Mesenchymal stem cell (in vitro differentiated cells and primary cell): Measurements from ENCODE around the gene TENM4.
A peak's percentile ranks its signal among the peaks of the same experiment; 100 is the strongest.

Experiments
- DNase-seq: peaks from one replicate; pipeline ENCODE4 v3.0.0-alpha.2; 2013
- H2AFZ ChIP-seq: one replicate; pipeline ENCODE4 v1.6.1; 2013; ENCODE audit warnings: low read depth, mild to moderate bottlenecking, control low read depth, inconsistent platforms, low read length, moderate library complexity
- H2AK5ac ChIP-seq: 2 replicates; pipeline ENCODE4 v1.6.1; 2013; ENCODE audit warnings: low read length, moderate library complexity, mild to moderate bottlenecking, inconsistent platforms; ENCODE audit not compliant: severe bottlenecking
- H2BK120ac ChIP-seq: one replicate; pipeline ENCODE4 v1.6.1; 2013; ENCODE audit warnings: low read depth, mild to moderate bottlenecking, inconsistent platforms, low read length, moderate library complexity
- H2BK12ac ChIP-seq, 2 experiments: one replicate each; pipeline ENCODE4 v1.6.1; 2013; ENCODE audit warnings: inconsistent platforms in 2 of 2, low read length in 2 of 2, mild to moderate bottlenecking in 2 of 2, moderate library complexity in 2 of 2, control low read depth in 1 of 2
- H2BK15ac ChIP-seq: one replicate; pipeline ENCODE4 v1.6.1; 2013; ENCODE audit warnings: mild to moderate bottlenecking, low read depth, inconsistent platforms; ENCODE audit not compliant: poor library complexity, severe bottlenecking
- H2BK5ac ChIP-seq: 2 replicates; pipeline ENCODE4 v1.6.1; 2013; ENCODE audit warnings: low read depth, mild to moderate bottlenecking, low read length, control low read depth, inconsistent platforms; ENCODE audit not compliant: poor library complexity, severe bottlenecking
- H3K14ac ChIP-seq, 2 experiments: one replicate each; pipeline ENCODE4 v1.6.1; 2013; ENCODE audit warnings: inconsistent platforms in 2 of 2, low read length in 2 of 2, control low read depth in 1 of 2, mild to moderate bottlenecking in 1 of 2, moderate library complexity in 1 of 2
- H3K18ac ChIP-seq, 2 experiments: one replicate each; pipeline ENCODE4 v1.6.1; 2013; ENCODE audit warnings: inconsistent platforms in 2 of 2, low read length in 2 of 2, control low read depth in 1 of 2, low read depth in 1 of 2, mild to moderate bottlenecking in 1 of 2
- H3K23ac ChIP-seq, 2 experiments: one replicate each; pipeline ENCODE4 v1.6.1; 2013; ENCODE audit warnings: inconsistent platforms in 2 of 2, low read length in 2 of 2, mild to moderate bottlenecking in 2 of 2, moderate library complexity in 2 of 2, control low read depth in 1 of 2
- H3K27ac ChIP-seq: 2 replicates; pipeline ENCODE4 v1.5.1; 2013; ENCODE audit warnings: mild to moderate bottlenecking, moderate library complexity, low read length, control low read depth, inconsistent platforms; ENCODE audit not compliant: poor library complexity, severe bottlenecking
- H3K27me3 ChIP-seq, 2 experiments: 2 replicates each; pipeline versions ENCODE4 v1.6.1 to v1.7.0; 2013; ENCODE audit warnings: low read length in 2 of 2, mild to moderate bottlenecking in 2 of 2, moderate library complexity in 2 of 2, control low read depth in 1 of 2, inconsistent platforms in 1 of 2; ENCODE audit not compliant: control insufficient read depth in 1 of 2, insufficient read depth in 1 of 2
- H3K36me3 ChIP-seq, 2 experiments: 2 replicates each; pipeline versions ENCODE4 v1.6.1 to v1.7.0; 2013; ENCODE audit warnings: low read length in 2 of 2, control low read depth in 1 of 2, inconsistent platforms in 1 of 2, low read depth in 1 of 2, mild to moderate bottlenecking in 1 of 2; ENCODE audit not compliant: insufficient read depth in 2 of 2, control insufficient read depth in 1 of 2
- H3K4ac ChIP-seq, 2 experiments: one replicate each; pipeline ENCODE4 v1.6.1; 2013; ENCODE audit warnings: inconsistent platforms in 2 of 2, low read length in 2 of 2, mild to moderate bottlenecking in 2 of 2, moderate library complexity in 2 of 2, control low read depth in 1 of 2, low read depth in 1 of 2
- H3K4me1 ChIP-seq: 2 replicates; pipeline ENCODE4 v1.6.1; 2013; ENCODE audit warnings: low read depth, low read length, control low read depth; ENCODE audit not compliant: control insufficient read depth, insufficient read depth
- H3K4me2 ChIP-seq: 2 replicates; pipeline ENCODE4 v1.6.1; 2013; ENCODE audit warnings: low read length, mild to moderate bottlenecking, inconsistent platforms; ENCODE audit not compliant: poor library complexity, severe bottlenecking
- H3K4me3 ChIP-seq, 2 experiments: 2 replicates each; pipeline versions ENCODE4 v1.5.1 to v1.7.0; 2013; ENCODE audit warnings: low read length in 2 of 2, mild to moderate bottlenecking in 2 of 2, control low read depth in 1 of 2, low read depth in 1 of 2; ENCODE audit not compliant: insufficient read depth in 1 of 2
- H3K79me1 ChIP-seq: replicated peaks from 2 replicates; pipeline ENCODE4 v1.6.1; 2013; ENCODE audit warnings: mild to moderate bottlenecking, control low read depth, low read length, inconsistent platforms; ENCODE audit not compliant: poor library complexity, severe bottlenecking
- H3K9ac ChIP-seq: 2 replicates; pipeline ENCODE4 v1.7.0; 2013; ENCODE audit warnings: mild to moderate bottlenecking, low read length, moderate library complexity
- H3K9me3 ChIP-seq: 2 replicates; pipeline ENCODE4 v1.7.0; 2013; ENCODE audit warnings: mild to moderate bottlenecking, low read length; ENCODE audit not compliant: control insufficient read depth
- H4K8ac ChIP-seq: one replicate; pipeline ENCODE4 v1.6.1; 2013; ENCODE audit warnings: inconsistent platforms, mild to moderate bottlenecking, low read length, moderate library complexity
- H4K91ac ChIP-seq: one replicate; pipeline ENCODE4 v1.6.1; 2013; ENCODE audit warnings: mild to moderate bottlenecking, low read length, inconsistent platforms
- WGBS: methylation state at CpG from one replicate; pipeline ENCODE4 v1.1.7; 2013; ENCODE audit warnings: mixed read lengths; 5-methylcytosine and 5-hydroxymethylcytosine counted together

TENM4 gene

DNA sequence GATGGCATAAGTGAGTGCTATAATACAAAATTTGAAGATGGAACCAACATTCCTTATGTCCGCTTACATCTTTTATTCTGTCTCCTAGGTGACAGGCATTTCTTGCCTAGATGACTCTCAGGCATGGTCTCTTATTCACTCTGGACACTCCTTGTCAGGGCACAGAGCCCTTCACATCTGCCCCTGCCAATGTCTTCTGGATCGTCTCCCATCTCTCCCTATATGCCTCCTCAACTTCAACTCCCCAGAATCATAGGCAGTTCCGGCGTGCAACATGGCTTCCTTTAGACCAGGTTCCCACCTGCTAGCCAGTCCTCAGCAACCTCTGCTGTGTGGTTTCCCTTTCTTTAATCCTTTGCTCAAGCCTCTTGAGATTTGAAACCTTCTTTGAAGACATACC, 300.9 kb downstream of the TENM4 start:
- H3K9ac ChIP-seq, result no peak overlapping the region
- peak overlapping the region in 1 of 2 experiments; percentile 32 for H3K14ac ChIP-seq
- no peak overlapping the region for H3K27ac ChIP-seq
- H2BK120ac ChIP-seq, result no peak overlapping the region
- H2BK12ac ChIP-seq, result no peak overlapping the region
- H3K4me3 ChIP-seq, result no peak overlapping the region
- H2BK5ac ChIP-seq, result no peak overlapping the region
- no peak overlapping the region for H4K91ac ChIP-seq
- no peaks in the 10 kb centered on the region for H3K36me3 ChIP-seq
- peak overlapping the region; percentile 53 for H2AFZ ChIP-seq
- H3K4me2 ChIP-seq, result no peak overlapping the region
- H3K9me3 ChIP-seq, result no peaks in the 10 kb centered on the region
- H2AK5ac ChIP-seq, result no peak overlapping the region
- no peaks in the 10 kb centered on the region for H3K79me1 ChIP-seq
- no peak overlapping the region for H3K4ac ChIP-seq
- no peak for DNase-seq
- no peaks in the 10 kb centered on the region for H3K4me1 ChIP-seq
- H3K27me3 ChIP-seq, result peaks cover 0 to 6% of the 10 kb centered on the region in 2 experiments
- 94% methylated on average over 4 of the region's 4 CpGs for whole genome bisulfite sequencing
- H3K18ac ChIP-seq, result no peak overlapping the region
- H4K8ac ChIP-seq, result no peak overlapping the region
- no peak overlapping the region for H3K23ac ChIP-seq
- no peak overlapping the region for H2BK15ac ChIP-seq

DNA sequence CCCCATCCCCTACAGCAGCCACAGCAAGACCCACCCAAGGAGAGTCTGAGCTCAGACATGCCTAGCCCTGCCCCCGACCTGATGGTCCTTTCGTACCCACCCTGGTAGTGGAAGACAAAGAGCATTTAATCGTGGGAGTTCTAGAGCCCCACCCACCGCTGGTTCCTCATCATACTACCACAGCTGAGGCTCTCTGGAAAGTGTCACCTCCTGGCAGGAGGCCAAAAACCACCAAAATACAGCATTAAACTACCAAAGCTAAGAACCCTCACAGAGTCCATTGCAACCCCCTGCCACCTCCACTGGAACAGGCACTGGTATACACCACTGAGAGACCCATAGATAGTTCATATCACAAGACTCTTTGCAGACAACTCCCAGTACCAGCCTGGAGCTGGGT, 311.1 kb downstream of the TENM4 start:
- H3K36me3 ChIP-seq, result no peaks in the 10 kb centered on the region
- peaks cover 24% of the 10 kb centered on the region for H3K9me3 ChIP-seq
- no peak overlapping the region for H3K9ac ChIP-seq
- no peak overlapping the region for H2BK12ac ChIP-seq
- no peak overlapping the region for H3K4me2 ChIP-seq
- H3K18ac ChIP-seq, result no peak overlapping the region
- no peaks in the 10 kb centered on the region for H3K4me1 ChIP-seq
- H3K23ac ChIP-seq, result no peak overlapping the region
- no peak overlapping the region for H3K14ac ChIP-seq
- H3K27me3 ChIP-seq, result no peaks in the 10 kb centered on the region
- no peak overlapping the region for H3K4me3 ChIP-seq
- H2BK15ac ChIP-seq, result no peak overlapping the region
- no peak overlapping the region for H2BK120ac ChIP-seq
- no peak overlapping the region for H2BK5ac ChIP-seq
- no peak overlapping the region for H3K4ac ChIP-seq
- no peak overlapping the region for H3K27ac ChIP-seq
- H2AK5ac ChIP-seq, result no peak overlapping the region
- DNase-seq, result no peak
- no peak overlapping the region for H4K8ac ChIP-seq
- 81% methylated on average over 4 of the region's 4 CpGs for WGBS
- no peak overlapping the region for H2AFZ ChIP-seq
- no peak overlapping the region for H4K91ac ChIP-seq
- H3K79me1 ChIP-seq, result no peaks in the 10 kb centered on the region

- 75% methylated on average over 3 of the region's 3 CpGs for WGBS
Measured at GRCh38 chr11:79128291-79128690, 312.5 kb downstream of the TENM4 start.

GRCh38 chr11:79122759-79123158, 318.1 kb downstream of the TENM4 start:
- Histone ChIP-seq H2BK15ac (no peak overlapping the region), H3K4ac (no peak overlapping the region), H3K27ac (no peak overlapping the region), H3K4me3 (no peak overlapping the region), H2BK120ac (no peak overlapping the region), H3K27me3 (no peaks in the 10 kb centered on the region), H3K23ac (no peak overlapping the region), H2AFZ (no peak overlapping the region), H4K8ac (no peak overlapping the region), H3K9me3 (peaks cover 24% of the 10 kb centered on the region), H3K14ac (no peak overlapping the region), H3K4me2 (no peak overlapping the region), H3K9ac (no peak overlapping the region), H2AK5ac (no peak overlapping the region), H3K79me1 (no peaks in the 10 kb centered on the region), H2BK12ac (no peak overlapping the region), H3K18ac (no peak overlapping the region), H3K36me3 (no peaks in the 10 kb centered on the region), H3K4me1 (no peaks in the 10 kb centered on the region), H4K91ac (no peak overlapping the region), H2BK5ac (no peak overlapping the region)
- WGBS, result 60% methylated on average over 3 of the region's 3 CpGs
- no peak for DNase-seq

More at GRCh38 chr11:79128291-79128690, 312.5 kb downstream of the TENM4 start:
- H2BK12ac ChIP-seq, result no peak overlapping the region
- H4K91ac ChIP-seq, result no peak overlapping the region
- no peak overlapping the region for H3K9ac ChIP-seq
- H2AK5ac ChIP-seq, result no peak overlapping the region
- no peak overlapping the region for H3K4me3 ChIP-seq
- no peaks in the 10 kb centered on the region for H3K79me1 ChIP-seq
- H3K4me2 ChIP-seq, result no peak overlapping the region
- no peaks in the 10 kb centered on the region for H3K27me3 ChIP-seq
- no peaks in the 10 kb centered on the region for H3K36me3 ChIP-seq
- H3K4me1 ChIP-seq, result no peaks in the 10 kb centered on the region
- H2BK15ac ChIP-seq, result no peak overlapping the region
- no peak overlapping the region for H2AFZ ChIP-seq
- H3K27ac ChIP-seq, result no peak overlapping the region
- no peak overlapping the region for H4K8ac ChIP-seq
- H3K23ac ChIP-seq, result no peak overlapping the region
- no peak overlapping the region for H2BK5ac ChIP-seq
- no peak for DNase-seq
- no peak overlapping the region for H3K4ac ChIP-seq
- H2BK120ac ChIP-seq, result no peak overlapping the region
- peaks cover 24% of the 10 kb centered on the region for H3K9me3 ChIP-seq
- H3K18ac ChIP-seq, result no peak overlapping the region
- no peak overlapping the region for H3K14ac ChIP-seq
